ENCODE results near the gene ANGPT4.
A peak's percentile ranks its signal among the peaks of the same experiment; 100 is the strongest.
"Not testable (repeated sequence)": the region's sequence is repeated elsewhere in the genome, so short reads cannot be mapped to it uniquely, and the experiment has no call there.

Gene ANGPT4

GRCh38 chr20:842547-842940 is 73.6 kb downstream of the ANGPT4 start:
- DNase-seq, result no peak

GRCh38 chr20:841568-842546 is 74.3 kb downstream of the ANGPT4 start:
- DNase-seq, result no peak

DNA sequence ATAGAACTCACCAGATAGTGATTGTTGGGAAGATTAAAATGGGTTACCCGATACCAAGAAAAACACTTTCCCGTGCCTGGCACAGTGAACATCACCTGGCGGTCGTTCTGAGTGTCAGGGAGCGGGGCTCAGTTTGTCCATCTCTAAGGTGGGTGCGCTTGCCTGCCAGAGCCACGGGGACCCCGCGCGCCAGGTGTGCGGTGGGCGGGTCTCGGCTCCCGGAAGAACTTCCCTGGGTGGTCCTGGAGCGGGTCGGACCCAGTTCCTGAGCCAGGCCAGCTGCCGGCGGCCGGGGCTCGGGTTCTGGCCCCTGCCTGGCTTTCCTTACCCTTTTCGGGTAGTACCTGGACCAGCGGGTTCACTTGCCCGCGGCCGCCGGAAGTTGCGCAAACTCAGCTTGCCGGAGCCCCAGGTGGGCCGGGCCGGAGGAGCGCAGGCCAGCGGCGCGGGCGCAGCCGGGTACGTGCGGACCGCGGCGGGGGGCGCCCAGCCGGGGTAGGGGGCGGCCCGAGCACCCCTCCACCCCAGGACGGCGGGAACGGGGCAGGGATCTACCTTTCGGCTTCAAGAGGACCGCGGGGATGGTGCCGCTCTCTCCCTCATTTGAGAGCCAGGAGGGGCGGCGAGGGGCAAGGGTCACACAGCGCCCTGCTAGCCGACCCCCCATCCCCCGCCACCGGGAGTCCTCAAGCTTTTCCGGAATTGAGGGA is 75.1 kb downstream of the ANGPT4 start:
- DNase-seq, result peak; percentile 6 to 36

- DNase-seq, result no peak
Measured at GRCh38 chr20:840503-840857, 75.7 kb downstream of the ANGPT4 start.

- DNase-seq, result no peak
Measured at GRCh38 chr20:839626-840025, 76.5 kb downstream of the ANGPT4 start.

DNA sequence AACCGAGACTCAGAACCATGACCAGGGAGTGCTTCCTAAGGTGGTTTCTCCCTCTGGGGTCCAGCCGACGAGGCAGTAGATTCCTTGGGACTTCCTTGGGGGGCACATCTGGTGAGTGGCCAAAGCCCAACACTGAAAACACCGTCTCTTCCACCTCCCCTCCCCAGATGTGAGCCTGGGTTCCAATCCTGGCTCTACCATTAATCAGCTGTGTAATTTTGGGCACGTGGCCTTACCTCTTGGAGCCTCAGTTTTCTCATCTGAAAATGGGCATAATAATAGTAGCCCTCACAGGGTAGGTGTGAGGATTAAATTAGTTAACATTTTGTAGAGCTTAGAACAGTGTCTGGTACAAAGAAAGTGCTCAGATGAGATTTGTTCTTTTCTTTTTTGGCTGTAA is 77.1 kb downstream of the ANGPT4 start:
- no peak for DNase-seq

DNA sequence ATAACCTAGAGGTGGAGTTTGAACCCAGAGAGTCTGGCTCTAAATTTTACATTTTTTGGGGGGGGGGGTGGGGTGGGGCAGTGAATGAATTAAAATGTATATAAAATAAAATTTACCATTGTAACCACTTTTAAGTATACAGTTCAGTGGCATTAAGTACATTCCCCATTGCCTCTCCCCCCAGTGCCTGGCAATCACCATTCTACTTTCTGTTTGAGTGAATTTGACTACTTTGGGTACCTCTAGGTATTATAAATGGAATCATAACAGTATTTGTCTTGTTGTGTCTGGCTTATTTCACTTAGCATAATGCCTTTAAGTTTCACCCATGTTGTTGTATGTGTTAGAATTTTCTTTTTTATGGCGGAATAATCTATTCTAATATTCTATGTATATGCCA is 79.9 kb downstream of the ANGPT4 start:
- DNase-seq, result no peak

DNA sequence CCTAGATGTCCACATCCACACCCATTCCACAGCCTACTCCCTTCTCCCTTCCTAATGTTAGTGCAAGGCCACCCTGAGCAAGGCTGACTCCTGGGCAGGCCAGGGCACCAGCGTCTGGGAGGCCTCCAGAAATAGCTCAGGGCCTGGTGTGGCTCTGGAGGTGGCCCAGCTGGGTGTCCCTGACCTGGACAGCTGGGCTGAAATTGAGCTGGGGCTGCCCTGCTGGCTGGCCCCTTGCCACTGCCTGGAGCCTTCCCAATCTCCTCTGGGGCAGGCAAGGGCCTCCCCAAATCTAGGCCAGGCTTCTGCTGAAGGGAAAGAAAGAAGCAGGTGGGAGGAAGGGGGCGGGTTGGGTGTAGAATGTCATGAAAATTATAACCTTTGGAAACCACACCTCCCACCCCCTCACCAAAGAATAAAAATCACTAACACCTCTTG is 80.5 kb downstream of the ANGPT4 start:
- peak in 1 of 2 experiments; percentile 32 for DNase-seq

GRCh38 chr20:834151-834746 is 81.9 kb downstream of the ANGPT4 start:
- DNase-seq, result no peak

DNA sequence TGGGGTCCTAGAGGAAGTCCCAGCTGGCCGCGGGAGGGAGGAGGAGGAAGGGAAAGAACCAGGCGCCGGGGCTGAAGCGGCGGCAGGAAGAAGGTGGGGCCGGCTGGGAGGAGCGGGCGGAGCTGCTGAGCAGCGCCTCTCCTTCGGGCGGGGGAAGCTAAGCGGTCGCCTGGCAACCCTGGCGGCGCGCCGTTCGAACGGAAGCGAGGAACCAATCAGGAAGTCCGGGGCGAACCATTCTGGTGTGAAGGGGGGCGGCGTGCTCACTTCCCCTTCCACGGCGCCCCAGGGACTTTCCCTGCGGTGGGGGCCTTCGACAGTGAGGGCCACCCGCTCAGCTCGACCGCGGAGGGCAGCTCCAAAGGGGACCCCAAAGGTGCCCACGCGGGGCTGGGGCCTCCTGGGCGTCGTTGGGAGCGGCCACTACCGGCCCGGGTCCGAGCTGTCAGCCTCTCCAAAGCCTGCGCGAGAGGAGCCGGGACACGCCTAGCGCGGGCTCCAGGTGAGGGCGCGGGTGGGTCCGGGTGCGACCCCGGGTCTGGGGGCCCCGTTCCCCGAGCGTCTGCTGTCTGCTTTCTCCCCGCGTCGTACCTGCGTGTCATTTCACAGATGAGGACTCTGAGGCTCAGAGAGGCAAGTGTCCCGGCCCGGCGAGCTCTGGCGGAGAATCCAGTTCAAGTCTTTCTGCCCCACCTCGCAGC is 82.5 kb downstream of the ANGPT4 start, which contains the start of gene FAM110A:
Gene FAM110A (plus strand): TSS at position 266 of the 701 bp plus-strand sequence. CDS start 11,090 bp downstream, outside the sequence.
- peak; percentile 95 to 96 for DNase-seq

DNA sequence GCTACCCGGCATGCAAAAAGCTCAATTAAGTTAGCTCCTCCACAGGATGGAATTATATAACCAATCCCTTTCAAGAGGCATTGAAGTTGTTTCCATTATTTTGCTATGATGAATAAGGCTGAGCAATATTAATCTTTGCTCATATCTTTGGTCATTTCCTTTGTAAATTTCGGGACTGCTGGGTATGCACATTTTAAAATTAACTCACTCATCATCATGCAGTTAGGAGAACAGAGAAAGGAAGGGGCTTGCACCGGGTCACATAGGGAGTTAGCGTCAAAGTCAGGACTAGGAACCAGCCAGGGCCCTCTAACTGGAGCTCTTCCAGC is 83.0 kb downstream of the ANGPT4 start:
- DNase-seq, result no peak

- no peak for DNase-seq
Measured at GRCh38 chr20:831956-832355, 84.2 kb downstream of the ANGPT4 start.

- DNase-seq, result no peak
Measured at GRCh38 chr20:831251-831650, 84.9 kb downstream of the ANGPT4 start.

GRCh38 chr20:830011-830521 is 86.1 kb downstream of the ANGPT4 start:
- DNase-seq, result no peak

DNA sequence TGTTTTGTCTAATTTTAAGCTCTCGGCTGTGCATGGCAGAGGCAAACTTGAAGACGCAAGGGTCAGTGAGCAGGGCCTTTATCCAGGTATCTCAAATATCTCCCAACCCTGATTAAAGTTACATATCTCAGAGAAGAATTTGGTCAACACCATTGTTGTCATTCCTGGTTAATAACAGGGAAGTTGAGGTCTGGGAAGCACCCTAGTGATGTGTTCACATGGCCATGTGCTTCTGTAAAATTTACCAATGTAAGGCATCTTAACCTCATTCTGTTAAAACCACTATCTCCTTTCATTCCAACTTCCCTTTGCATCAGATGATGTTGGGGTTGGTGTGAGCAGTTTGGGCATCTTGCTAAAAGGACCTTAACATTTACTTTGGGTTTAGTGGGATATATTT is 86.6 kb downstream of the ANGPT4 start:
- no peak for DNase-seq

DNA sequence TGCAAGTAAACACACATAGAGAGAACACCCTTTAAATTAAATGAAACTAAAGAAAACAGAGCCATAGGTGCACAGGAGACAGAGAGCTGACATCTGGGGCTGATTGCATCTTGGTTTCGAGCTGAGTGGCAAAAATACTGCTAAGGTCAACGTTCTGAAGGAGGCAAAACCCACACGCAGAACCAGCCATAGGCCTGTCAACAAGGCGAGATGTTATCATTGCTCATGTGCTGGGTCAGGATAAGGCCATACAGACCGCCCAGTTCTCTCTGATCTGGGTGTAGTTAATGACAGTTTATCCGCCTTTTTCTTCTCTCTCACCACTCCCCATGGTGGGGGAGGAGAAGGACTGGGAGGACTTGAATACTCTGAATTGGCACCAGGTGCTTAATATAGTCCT is 87.1 kb downstream of the ANGPT4 start:
- no peak for DNase-seq

- not testable (repeated sequence) for DNase-seq
Measured at GRCh38 chr20:827981-828380, 88.2 kb downstream of the ANGPT4 start.

GRCh38 chr20:826695-827323 is 89.3 kb downstream of the ANGPT4 start:
- DNase-seq, result no peak

DNA sequence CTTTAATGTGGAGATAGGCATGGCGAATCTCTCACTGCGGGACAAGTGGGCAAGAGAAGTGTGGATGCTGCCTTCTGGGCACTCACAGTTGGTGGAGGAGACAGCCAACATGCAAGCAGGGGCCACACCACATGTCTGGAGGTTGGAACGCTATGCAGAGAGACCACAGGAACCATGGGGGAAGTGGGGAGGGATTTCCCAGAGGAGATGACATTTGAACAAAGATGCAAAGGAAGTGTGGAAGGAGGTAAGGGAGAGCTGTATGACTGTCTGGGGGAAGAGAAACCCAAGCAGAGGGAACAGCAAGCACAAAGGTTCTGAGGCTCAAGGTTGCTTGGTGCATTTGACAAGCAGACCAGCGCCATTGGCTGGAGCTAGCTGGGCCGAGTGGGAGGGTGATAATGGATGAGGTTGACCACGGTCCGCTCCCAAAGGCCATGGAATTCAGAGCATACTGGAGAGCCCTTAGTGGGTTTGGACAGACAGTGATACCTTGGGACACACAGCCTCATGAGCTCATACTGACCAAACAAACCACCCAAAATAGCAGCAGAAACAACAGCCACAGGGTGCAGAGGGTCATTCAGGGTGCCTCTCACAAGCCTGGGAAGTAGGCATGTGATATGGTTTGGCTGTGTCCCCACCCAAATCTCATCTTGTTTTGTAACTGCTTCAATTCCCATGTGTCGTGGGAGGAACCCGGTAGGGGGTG is 90.3 kb downstream of the ANGPT4 start:
- no peak for DNase-seq

DNA sequence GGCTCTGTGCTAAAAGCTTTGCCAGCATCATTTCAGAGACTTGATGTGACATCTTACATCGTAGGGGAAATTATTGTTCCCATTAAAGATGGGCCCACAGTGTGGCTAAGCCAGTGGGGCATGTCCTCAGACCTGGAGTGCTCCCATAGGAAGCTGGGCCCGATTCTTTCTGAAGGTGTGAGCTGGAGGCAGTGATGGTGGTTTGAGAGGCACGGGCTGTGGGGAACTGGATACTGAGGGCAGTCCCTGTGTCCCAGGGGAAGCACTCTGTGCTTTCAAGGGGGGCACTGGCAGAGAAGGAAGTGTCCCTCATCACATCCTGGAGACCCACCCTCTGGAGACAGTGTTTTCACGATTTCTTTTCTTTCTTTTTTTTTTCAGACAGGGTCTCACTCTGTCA is 91.2 kb downstream of the ANGPT4 start:
- no peak for DNase-seq

GRCh38 chr20:824490-824889 is 91.6 kb downstream of the ANGPT4 start:
- no peak for DNase-seq

DNA sequence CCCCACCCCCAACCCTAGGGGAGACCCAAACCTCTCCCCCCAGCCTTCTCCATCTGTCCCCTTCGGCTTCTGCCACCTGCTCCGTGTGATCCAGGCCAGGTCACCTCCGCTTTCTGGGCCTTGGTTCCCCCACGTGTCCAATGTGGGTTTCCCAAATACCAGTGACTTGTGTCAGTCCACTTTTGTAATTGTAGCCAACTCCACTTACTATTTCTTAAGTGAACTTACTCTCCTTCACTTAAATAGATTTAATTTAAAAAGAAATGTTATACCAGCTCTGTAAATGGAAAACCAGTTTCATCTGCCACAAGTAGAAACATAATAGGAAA is 92.6 kb downstream of the ANGPT4 start:
- no peak for DNase-seq
